Activated CD8-positive, alpha-beta memory T cell treated with anti-CD3 and anti-CD28 coated beads, Interleukin-2, amount 50 U/mL, for 1 hour (primary cell): ENCODE data around the gene PRKX.
"Not testable (repeated sequence)": the region's sequence is repeated elsewhere in the genome, so short reads cannot be mapped to it uniquely, and the experiment has no call there.

ENCODE experiments used
- DNase-seq: peaks from one replicate; pipeline ENCODE4 v3.0.0-alpha.2; 2020; ENCODE audit errors: extremely low read depth

Gene PRKX

DNA sequence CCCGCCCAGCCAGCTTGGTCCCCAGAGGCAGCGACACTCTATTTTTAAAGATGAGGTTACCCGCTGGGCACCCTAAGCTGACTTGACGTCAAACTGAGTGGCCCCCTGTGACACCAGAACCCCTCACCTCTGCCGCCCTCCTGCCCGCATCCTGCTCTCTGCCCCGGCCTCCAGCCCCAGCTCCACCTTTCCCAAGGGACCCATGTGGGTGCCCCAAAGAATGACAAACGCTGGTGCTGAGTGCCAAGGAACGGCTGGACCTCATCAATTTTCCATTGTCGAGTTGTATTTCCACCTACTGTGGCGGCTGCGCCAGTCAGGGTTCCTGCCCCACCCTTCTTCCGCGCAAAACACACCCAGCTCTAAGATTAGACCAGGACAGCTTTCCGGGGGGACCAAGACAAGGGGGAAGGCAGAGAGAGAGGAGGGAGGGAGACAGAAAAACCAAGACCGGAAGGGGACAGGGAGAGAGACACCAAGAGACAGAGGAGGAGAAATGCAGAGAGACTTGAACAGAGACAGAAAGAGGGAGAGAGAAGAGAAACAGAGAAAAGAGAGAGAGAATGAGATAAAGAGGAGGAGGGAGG is 2.0 kb downstream of the PRKX start:
- DNase-seq, result no peak

DNA sequence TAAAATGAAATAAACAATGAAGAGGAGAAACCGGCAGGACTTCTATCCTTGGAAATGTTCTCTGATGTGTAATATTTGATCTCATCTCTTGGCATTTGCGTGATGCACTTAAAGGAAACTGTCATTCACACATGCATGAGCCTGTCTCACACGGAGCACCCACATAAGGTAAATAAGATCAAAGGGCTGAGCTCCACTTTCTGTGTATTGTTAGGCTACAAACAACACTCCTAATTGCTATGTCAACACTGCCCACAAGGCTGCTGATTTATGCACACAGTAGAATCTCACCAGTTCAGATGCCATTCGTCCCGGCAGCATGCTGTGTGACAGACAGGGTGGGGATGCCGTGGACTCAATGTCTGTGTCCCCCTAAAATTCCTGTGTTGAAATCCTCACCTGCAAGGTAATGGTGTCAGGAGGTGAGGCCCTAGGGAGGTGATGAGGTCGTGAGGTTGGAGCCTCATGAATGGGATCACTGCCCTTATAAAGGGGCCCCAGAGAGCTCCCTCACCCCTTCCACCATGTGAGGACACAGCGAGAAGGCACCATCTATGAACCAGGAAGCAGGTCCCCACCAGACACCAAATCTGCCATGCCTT is 5.7 kb downstream of the PRKX start:
- DNase-seq, result not testable (repeated sequence)

DNA sequence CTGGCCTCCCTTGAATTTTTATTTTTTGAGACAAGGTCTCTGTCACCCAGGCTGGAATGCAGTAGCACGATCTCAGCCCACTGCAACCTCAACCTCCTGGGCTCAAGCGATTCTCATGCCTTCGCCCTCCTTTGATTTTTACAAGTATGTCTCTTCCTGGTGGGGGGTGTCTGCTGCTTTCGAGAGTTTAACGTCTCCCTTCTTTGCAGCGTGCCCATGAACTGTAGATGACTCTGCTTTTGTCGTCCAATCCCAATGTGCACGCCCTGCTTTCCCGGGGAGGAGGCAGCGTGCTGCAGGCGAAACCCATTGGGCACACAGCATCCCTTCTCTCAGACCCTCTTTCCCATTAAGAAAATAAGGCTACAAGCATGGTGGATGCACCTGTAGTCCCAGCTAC is 7.0 kb downstream of the PRKX start:
- no peak for DNase-seq

DNA sequence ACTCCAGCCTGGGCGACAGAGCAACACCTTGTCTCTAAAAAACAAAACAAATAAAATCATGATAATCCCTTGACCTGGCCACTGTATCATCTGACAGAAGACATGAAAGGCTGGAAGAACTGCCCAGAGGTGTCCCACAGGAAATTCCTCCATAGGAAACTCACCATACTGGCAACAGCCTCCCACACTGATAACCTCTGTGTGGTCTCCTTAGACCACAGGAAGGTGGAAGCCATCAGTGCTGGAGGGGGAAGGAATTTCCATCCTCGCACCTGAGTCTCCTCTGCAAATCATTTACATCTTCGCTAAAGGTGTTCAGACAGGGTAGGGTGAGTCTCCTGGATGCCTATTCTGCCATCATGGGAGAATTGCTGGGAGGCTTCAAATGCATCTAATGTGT is 10.2 kb downstream of the PRKX start:
- not testable (repeated sequence) for DNase-seq

DNA sequence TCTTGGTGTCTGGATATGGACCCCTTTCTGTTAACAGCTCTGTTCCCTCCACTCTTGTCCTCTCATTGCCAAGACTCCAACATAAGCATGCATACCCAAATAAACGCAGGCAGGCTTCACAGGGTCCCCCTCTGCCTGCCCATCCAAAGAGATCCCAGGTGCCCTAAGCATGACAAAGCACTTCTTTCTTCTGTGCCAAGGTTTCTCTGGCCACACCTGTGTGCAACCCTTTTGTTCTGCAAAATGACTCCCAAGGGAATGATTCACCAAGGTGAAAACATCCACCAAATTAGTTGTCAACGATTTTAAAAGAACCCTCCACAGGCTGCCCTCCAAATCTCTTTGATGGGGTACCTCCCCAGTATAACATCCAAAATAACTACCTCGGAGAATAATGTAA is 11.4 kb downstream of the PRKX start:
- DNase-seq, result not testable (repeated sequence)

DNA sequence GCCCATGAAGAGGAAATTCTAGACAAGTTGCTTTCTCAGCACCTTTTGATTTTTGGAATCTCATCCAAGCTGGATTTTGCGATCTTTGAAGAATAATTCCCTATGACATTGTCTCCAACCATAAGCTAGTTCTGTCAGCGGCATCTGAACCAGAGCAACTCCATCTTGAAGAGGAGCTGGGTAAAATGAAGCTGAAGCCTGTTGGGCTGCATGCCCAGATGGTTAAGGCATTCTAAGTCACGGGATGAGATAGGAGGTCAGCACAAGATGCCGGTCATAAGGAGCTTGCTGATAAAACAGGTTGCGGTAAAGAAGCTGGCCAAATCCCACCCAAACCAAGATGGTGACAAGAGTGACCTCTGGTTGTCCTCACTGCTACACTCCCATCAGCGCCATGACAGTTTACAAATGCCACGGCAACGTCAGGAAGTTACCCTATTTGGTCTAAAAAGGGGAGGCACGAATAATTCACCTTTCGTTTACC is 12.0 kb downstream of the PRKX start:
- DNase-seq, result not testable (repeated sequence)

DNA sequence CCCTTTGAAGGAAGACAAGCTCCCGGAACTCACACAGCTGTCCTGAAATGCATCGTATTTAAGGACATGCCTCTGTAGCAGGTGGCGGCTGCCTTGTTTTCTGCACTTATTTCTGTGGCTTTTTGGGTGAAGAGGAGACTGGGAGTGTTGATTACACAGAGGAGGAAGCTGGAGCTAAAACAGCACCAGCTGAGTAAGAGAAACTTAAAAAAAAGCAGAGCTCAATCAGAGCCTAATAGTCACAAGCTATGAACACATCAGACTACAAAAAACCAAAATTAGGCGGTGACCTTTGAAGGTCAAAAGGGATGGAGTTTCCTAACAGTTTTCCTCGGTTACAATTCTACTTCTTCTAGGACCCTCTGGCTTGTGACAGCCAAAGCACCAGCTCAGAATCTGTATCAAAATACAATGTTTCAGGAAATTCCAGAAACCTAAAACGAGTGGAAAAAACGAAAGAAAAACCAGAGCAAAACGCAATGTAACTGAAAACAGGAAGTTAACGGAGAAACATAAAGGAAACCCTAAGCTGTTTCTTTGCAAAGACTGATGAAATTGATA is 13.5 kb downstream of the PRKX start:
- no peak for DNase-seq

DNA sequence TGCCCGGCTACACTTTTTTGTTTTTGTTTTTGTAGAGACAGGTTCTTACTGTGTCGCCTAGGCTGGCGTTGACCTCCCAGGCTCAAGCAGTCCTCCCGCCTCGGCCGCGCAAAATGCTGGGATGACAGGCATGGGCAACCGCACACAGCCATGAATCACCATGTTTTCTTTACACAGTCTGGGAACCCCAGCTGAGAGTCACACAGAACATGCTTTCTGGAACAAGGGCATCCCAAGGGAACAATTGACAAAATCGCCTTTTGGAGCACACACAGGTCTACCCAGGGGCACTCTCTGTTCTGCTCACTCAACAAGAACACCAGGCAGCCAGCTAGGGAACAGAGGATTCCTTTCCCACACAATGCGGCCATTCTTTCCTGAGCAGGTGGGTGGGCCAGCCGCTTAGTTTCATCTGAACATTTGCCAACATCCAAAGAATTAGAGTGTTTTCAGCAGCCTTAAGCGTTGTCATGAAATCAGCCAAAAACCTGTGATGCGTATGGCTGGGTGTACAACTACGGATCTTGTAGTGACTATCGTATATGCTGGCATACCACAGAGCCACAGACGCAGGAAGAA is 15.7 kb downstream of the PRKX start:
- DNase-seq, result no peak

DNA sequence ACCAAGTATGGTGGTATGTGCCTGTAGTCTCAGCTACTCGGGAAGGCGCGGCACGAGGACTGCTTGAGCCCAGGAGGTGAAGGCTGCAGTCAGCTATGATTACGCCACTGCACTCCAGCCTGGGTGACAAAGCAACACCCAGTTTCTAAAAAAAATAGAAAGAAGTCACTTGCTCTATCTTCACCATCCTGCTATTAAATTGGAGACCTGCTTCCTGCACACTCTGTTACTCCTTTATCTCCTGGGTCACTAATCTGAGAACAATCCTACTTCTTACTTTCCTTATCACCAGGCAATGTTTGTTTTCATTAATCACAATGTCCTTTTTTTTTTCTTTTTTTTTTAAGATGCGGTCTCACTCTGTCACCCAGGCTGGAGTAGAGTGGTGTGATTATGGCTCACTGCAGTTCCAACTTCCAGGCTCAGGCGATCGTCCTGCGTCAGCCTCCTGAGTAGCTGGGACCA is 16.2 kb downstream of the PRKX start:
- DNase-seq, result no peak

- no peak for DNase-seq
Observed at GRCh38 chrX:3695536-3695935, 17.9 kb downstream of the PRKX start.

DNA sequence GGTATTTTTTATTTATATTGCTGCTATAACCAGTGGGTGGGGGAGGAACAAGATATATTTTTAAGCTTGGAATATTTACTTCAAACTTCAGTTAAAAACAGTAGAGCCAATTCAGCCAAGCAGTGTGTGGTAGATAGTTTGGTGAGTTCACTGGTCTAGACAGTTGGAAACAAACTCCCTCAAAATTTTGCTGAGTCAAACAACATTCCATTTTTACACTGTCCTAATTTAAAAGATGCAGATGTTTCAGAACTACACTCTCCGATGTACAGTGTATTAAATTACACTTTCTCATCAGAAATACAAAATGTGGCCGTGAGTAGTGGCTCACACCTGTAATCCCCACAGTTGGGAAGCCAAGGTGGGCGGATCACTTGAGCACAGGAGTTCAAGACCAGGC is 23.3 kb downstream of the PRKX start:
- DNase-seq, result no peak

DNA sequence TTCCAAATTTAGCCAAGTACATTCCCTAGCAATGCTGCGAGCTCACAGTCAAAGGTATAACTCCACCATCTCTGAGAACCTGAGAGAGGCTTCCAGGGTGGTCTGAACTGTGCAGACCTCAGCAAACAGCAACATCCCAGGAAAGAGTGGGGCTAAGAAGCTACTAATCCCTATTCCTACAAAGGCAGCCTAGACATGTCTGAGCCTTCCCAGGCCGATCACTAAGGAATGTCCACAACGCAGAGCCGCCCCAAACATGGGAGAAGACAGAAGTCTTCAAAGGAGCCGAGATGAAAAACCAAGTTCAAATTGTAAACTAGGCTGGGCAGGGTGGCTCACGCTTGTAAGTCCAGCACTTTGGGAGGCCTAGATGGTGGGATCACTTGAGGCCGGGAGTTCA is 30.2 kb downstream of the PRKX start:
- not testable (repeated sequence) for DNase-seq

- DNase-seq, result no peak
Observed at GRCh38 chrX:3680459-3680858, 33.0 kb downstream of the PRKX start.

GRCh38 chrX:3679669-3680068 is 33.8 kb downstream of the PRKX start:
- no peak for DNase-seq

DNA sequence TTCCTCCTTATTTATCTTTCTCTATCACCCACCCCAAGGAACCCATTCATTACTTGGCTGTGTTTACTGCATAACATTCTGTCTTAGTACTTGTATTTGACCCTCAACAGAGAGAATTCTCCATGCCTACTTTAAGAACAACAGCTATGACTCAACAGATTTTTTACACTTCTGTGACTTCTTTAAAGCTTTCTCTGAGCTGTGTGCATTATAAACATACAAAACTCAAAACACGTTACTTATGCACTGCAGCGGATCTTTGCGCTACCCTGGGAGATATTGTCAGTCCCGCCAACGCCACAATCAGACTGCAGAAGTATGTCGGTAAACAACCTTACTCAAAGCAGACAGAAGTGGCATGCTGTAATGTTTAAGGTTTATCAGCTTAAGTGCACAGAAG is 35.1 kb downstream of the PRKX start:
- DNase-seq, result no peak

- no peak for DNase-seq
Observed at GRCh38 chrX:3674881-3675280, 38.6 kb downstream of the PRKX start.

DNA sequence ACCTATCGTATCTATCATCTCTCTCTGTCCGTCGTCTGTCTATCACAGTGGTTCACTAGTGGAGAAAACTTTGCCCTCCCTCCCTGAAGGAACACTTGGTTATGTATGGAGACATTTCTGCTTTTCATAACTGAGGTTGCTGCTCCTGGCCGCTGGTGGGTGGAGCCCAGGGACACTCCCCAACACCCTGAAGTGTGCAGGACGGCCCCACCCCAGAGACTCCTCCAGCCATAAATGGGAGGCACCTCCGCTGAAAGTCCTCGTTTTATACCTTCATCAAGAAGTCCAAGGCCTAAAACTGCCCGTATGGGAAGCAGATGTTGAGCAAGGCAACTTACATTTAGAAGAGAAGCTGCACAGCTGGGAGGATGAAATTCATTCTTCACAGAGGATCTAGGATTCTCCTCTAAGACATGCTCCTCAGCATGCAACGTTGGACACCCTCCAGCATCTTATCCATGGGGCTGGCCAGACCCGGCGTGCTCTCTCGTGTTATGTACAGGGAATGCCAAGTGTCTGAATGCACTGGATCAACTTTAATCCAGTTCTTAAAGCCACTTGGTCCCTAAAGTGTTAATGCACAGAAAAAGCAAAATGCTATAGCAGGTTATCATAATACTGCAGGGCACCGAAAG is 43.5 kb downstream of the PRKX start:
- DNase-seq, result no peak

DNA sequence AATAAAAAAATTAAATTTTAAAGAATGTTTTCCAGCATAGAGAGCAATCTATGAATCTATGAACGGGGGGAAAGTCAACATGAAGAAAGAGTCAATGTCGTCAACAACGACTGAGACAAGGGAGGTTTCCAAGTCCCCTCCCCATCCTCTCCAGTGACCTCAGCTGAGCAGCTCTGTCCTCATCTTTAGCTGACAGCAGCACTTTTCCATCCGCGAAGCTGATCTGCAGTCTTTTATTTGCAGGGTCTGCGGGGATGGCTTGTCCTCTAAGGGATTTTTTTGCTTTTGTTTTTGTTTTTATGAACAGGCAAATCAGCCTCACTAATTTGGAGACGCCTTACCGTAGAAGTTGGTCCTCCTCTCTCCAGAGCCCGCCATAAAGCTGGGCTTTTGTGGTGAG is 46.5 kb downstream of the PRKX start:
- DNase-seq, result no peak

DNA sequence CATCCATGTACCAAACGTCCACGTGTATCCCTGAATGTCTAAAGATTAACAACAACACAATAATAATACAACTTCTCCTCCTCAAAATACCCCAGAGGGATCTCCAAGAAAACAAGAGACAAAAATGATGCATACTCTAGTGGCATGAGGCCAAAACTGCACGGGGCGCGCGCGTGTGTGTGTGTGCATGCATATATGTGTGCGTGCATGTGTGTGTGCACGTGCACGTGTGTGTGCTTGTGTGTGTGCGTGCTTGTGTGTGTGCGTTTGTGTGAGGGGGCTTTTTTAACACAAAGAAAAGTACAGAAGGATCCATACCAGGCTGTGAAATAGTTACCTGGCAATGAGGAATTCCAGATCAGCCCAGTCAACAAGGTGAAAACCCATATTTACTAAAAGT is 48.5 kb downstream of the PRKX start:
- DNase-seq, result no peak

DNA sequence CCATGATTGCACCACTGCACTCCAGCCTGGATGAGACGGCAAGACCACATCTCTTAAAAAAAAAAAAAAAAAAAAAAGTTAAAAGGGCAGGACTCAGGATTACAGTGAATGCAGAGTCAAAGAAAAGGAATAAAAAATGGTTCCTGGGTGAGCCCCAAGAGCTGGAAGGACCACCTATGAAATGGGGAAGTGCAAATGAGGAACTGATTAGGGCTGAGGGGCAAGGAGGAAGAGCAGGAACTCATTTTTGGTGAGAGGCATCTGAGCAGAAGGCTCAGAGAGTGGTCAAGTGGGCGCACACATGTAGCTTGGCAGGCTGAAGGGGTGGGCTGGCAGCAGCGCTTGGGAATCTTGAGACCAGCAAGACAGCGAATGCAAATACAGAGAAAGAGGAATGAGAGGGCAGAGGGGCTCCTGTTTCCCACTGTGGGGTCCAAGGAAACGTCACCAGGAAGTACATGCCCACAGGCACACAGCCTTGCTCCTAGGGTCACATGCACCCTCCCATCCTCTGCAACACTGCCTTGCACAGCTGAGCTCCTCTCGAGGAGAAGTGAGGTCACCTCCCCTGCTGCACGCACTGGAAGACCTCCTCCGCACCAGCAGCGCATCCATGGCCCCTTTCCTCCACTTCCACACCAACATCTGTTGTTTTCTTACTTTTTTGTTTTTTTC is 49.7 kb downstream of the PRKX start:
- not testable (repeated sequence) for DNase-seq

- no peak for DNase-seq
Observed at GRCh38 chrX:3659761-3660160, 53.7 kb downstream of the PRKX start.

GRCh38 chrX:3655181-3655580 is 58.3 kb downstream of the PRKX start:
- no peak for DNase-seq
